Endothelial cell of umbilical vein (primary cell): ENCODE results near the gene WNT8B. TPM values are rescaled to one million over a fixed set of nuclear protein-coding genes. Genes with fewer than 3 reads are reported as not detected.

Experiments
- BruUV-seq: library from RNA; stranded (reverse); fragments of 400-500 nt; replicated peaks from 2 replicates; lab custom pipeline; 2021; lab: Mats Ljungman, UMichigan
- CTCF ChIA-PET: fragments of 300-600, 350-600 bp; sonication (Branson Sonifier 250); formaldehyde crosslinking; loops from one replicate; lab custom pipeline; 2021; ENCODE audit warnings: antibody characterized with exemption, inconsistent platforms; lab: Charles Lee
- POLR2A ChIA-PET: fragments of 300-600, 350-600 bp; sonication (Branson Sonifier 250); formaldehyde crosslinking; loops from one replicate; lab custom pipeline; 2021; ENCODE audit warnings: antibody characterized with exemption, inconsistent platforms; lab: Charles Lee
- DNase-seq: peaks from one replicate; pipeline ENCODE4 v3.0.0-alpha.2; 2011; ENCODE audit warnings: low read depth, low spot score
- FAIRE-seq: peaks from 2 replicates; lab custom pipeline; 2011; peaks lifted over from hg19 to GRCh38; lab: Jason Lieb, UNC
- H2AFZ ChIP-seq: 2 replicates; pipeline ENCODE4 v1.6.0; 2012; ENCODE audit warnings: low read depth, low read length, control low read depth, inconsistent platforms
- H3K27ac ChIP-seq: 2 replicates; pipeline ENCODE4 v1.5.1; 2011; ENCODE audit warnings: low read depth, mild to moderate bottlenecking, control low read depth, low read length, moderate library complexity; ENCODE audit not compliant: insufficient read depth
- H3K27me3 ChIP-seq, 2 experiments: 2 replicates each; pipeline versions ENCODE4 v1.6.0 to v1.6.1; 2011; ENCODE audit warnings: low read length in 2 of 2, mixed read lengths in 1 of 2; ENCODE audit not compliant: control insufficient read depth in 2 of 2, insufficient read depth in 2 of 2
- H3K36me3 ChIP-seq, 2 experiments: 2 replicates in 1 of 2; 3 replicates in 1 of 2; pipeline ENCODE4 v1.5.1; 2011; ENCODE audit warnings: low read length in 2 of 2, mild to moderate bottlenecking in 1 of 2, moderate library complexity in 1 of 2; ENCODE audit not compliant: control insufficient read depth in 2 of 2, insufficient read depth in 2 of 2; ENCODE audit errors: extremely low read depth in 1 of 2
- H3K4me1 ChIP-seq: 3 replicates; pipeline ENCODE4 v1.5.1; 2011; ENCODE audit warnings: mild to moderate bottlenecking, low read length; ENCODE audit not compliant: control insufficient read depth, insufficient read depth; ENCODE audit errors: extremely low read depth
- H3K4me2 ChIP-seq: 2 replicates; pipeline ENCODE4 v1.6.1; 2011; ENCODE audit warnings: low read length, control low read depth, mixed read lengths; ENCODE audit not compliant: insufficient read depth
- H3K4me3 ChIP-seq, 3 experiments: fragments of 200-600 bp in 1 of 3; sonication (generic), shearing (Covaris generic) in 1 of 3; replicated peaks in 1 of 3; 2 replicates each; pipeline ENCODE4 v1.5.1; 2011 to 2016; ENCODE audit warnings: control low read depth in 3 of 3, low read length in 3 of 3, mild to moderate bottlenecking in 2 of 3, inconsistent platforms in 1 of 3, low read depth in 1 of 3, moderate library complexity in 1 of 3; ENCODE audit not compliant: insufficient read depth in 1 of 3
- H3K79me2 ChIP-seq: 2 replicates; pipeline ENCODE4 v1.6.0; 2012; ENCODE audit warnings: low read length, inconsistent platforms; ENCODE audit not compliant: control insufficient read depth, insufficient read depth
- H3K9ac ChIP-seq: replicated peaks from 2 replicates; pipeline ENCODE3; 2011; ENCODE audit warnings: low read length, control low read depth; ENCODE audit not compliant: insufficient read depth; ENCODE audit errors: extremely low read depth
- H3K9me1 ChIP-seq: replicated peaks from 3 replicates; pipeline ENCODE4 v1.6.0; 2011; ENCODE audit warnings: mild to moderate bottlenecking, low read length; ENCODE audit not compliant: control insufficient read depth, insufficient read depth; ENCODE audit errors: extremely low read depth
- H3K9me3 ChIP-seq: replicated peaks from 2 replicates; pipeline ENCODE4 v1.5.1; 2012; ENCODE audit warnings: low read length, inconsistent platforms; ENCODE audit not compliant: control insufficient read depth, insufficient read depth
- H4K20me1 ChIP-seq: replicated peaks from 2 replicates; pipeline ENCODE3; 2011; ENCODE audit warnings: mild to moderate bottlenecking, low read length; ENCODE audit not compliant: control insufficient read depth, insufficient read depth; ENCODE audit errors: extremely low read depth
- CTCF ChIP-seq, 2 donors: IDR thresholded peaks; 1 replicate in 1 of 2; 2 replicates in 1 of 2; pipeline ENCODE4 v1.5.1; 2011; ENCODE audit warnings: low read length in 2 of 2, mild to moderate bottlenecking in 2 of 2, moderate library complexity in 2 of 2, control low read depth in 1 of 2, inconsistent platforms in 1 of 2, low read depth in 1 of 2; ENCODE audit not compliant: insufficient read depth in 1 of 2; ENCODE audit errors: extremely low read depth in 1 of 2
- EZH2 ChIP-seq: IDR thresholded peaks from 2 replicates; pipeline ENCODE4 v1.6.1; 2012; ENCODE audit warnings: borderline replicate concordance, low read depth, mild to moderate bottlenecking, moderate library complexity, low read length, inconsistent platforms; ENCODE audit not compliant: severe bottlenecking
- FOS ChIP-seq: IDR thresholded peaks from 2 replicates; pipeline ENCODE4 v1.6.1; 2011; ENCODE audit warnings: mild to moderate bottlenecking, low read length, moderate library complexity, borderline replicate concordance; ENCODE audit not compliant: insufficient read depth
- GATA2 ChIP-seq: IDR thresholded peaks from 2 replicates; pipeline ENCODE4 v1.7.0; 2011; ENCODE audit warnings: low read depth, mild to moderate bottlenecking, moderate library complexity, mixed read lengths, low read length; ENCODE audit not compliant: insufficient read length, insufficient read depth
- JUN ChIP-seq: IDR thresholded peaks from 2 replicates; pipeline ENCODE4 v1.6.1; 2011; ENCODE audit warnings: borderline replicate concordance, low read depth; ENCODE audit not compliant: insufficient read length, insufficient read depth
- MYC ChIP-seq: IDR thresholded peaks from one replicate; pipeline ENCODE4 v1.6.1; 2011; ENCODE audit warnings: mild to moderate bottlenecking, low read depth, low read length
- POLR2A ChIP-seq: IDR thresholded peaks from 2 replicates; pipeline ENCODE4 v1.6.1; 2012; ENCODE audit warnings: low read depth, mild to moderate bottlenecking, control low read depth, low read length
- POLR2AphosphoS5 ChIP-seq: IDR thresholded peaks from 2 replicates; pipeline ENCODE4 v1.6.1; 2012; ENCODE audit warnings: low read depth, mild to moderate bottlenecking, control low read depth, low read length, moderate library complexity; ENCODE audit not compliant: insufficient read depth
- dilution Hi-C: fragments of 300-500 bp; cut with MboI; formaldehyde crosslinking; loops from one replicate; pipeline ENCODE4 v1.15.0; 2019; ENCODE audit warnings: low sequenced_read_pairs; ENCODE audit not compliant: extremely low pct_ligation_motif_present
- intact Hi-C: fragments of 100-400 bp; cut with micrococcal nuclease; formaldehyde crosslinking; loops from one replicate; pipeline ENCODE4 v1.10.0; 2022
- polyA plus RNA-seq, 4 experiments: library from polyadenylated mRNA; depleted of rRNA in 3 of 4; stranded (reverse) in 3 of 4; unstranded in 1 of 4; fragments of >200 nt; gene quantifications; 2 replicates each; pipeline versions ENCODE4 v1.2.1 to v1.2.3, GENCODE V29; 2011 to 2012; ENCODE audit warnings: missing spikeins in 1 of 4
- total RNA-seq: library from RNA; stranded (reverse); gene quantifications from 2 replicates; pipeline ENCODE4 v1.2.3, GENCODE V29; 2021
- TF ChIP-seq, protein P1 (sequence below): IDR thresholded peaks from 2 replicates; pipeline ENCODE4 v1.6.1; 2011; ENCODE audit not compliant: insufficient read depth, insufficient read length

Gene WNT8B
- total and polyA plus RNA-seq, 2 donors (not counting 3 experiments of a cell fraction or from before 2014, with no cell fraction given): not detected

- DNase-seq (no peak), FAIRE-seq (no peak)
- CTCF ChIA-PET: interaction anchor here (0.7 to 1.5 kb wide), 7 partner anchors 10 to 110 kb away, joined by 3 read pairs; no protein-coding TSS in a partner anchor
- TF ChIP-seq CTCF (IDR thresholded peaks at IDR 0.05; ENCODE audit: extremely low read depth in 1 of 2, insufficient read depth in 1 of 2, low read depth in 1 of 2, low read length in 2 of 2) (no peak), EZH2 (no peak), FOS (no peak), POLR2AphosphoS5 (no peak), JUN (no peak), GATA2 (no peak), MYC (no peak), POLR2A (no peak)
- TF ChIP-seq, protein P1, sequence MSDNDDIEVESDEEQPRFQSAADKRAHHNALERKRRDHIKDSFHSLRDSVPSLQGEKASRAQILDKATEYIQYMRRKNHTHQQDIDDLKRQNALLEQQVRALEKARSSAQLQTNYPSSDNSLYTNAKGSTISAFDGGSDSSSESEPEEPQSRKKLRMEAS: no peak
- Histone ChIP-seq H3K4me3 (no peak overlapping the region), H3K9me1 (no peaks in the 10 kb centered on the region), H2AFZ (no peak overlapping the region), H3K9me3 (no peaks in the 10 kb centered on the region), H4K20me1 (no peaks in the 10 kb centered on the region), H3K4me1 (no peaks in the 10 kb centered on the region), H3K36me3 (no peaks in the 10 kb centered on the region), H3K4me2 (no peak overlapping the region), H3K9ac (no peak overlapping the region), H3K27ac (no peak overlapping the region), H3K27me3 (no peaks in the 10 kb centered on the region), H3K79me2 (no peaks in the 10 kb centered on the region)
- POLR2A ChIA-PET: no interaction called here
- intact Hi-C loops (no loop called here), dilution Hi-C loops (no loop called here)
- BruUV-seq: no TSS peak
Observed at GRCh38 chr10:100413173-100413572, 49.6 kb upstream of the WNT8B start.
